Activated B cell treated with CpG ODN at 0.5 μM for 24 hours (primary cell): ENCODE data around the gene GRK1. TPM values are rescaled to one million over a fixed set of nuclear protein-coding genes. Genes with fewer than 3 reads are reported as not detected.

ENCODE experiments used
- ATAC-seq: fragments of 200-7000 bp; cut with Tn5 transposase; one replicate; pipeline ENCODE4 v1.10.0; 2021; ENCODE audit warnings: low read depth, mild to moderate bottlenecking, moderate library complexity
- CTCF ChIA-PET: fragments of 350-600 bp; sonication (Branson Sonifier 250); formaldehyde crosslinking; loops from one replicate; lab custom pipeline; 2021; ENCODE audit warnings: antibody characterized with exemption; lab: Charles Lee
- POLR2A ChIA-PET: fragments of 350-600 bp; sonication (Branson Sonifier 250); formaldehyde crosslinking; loops from one replicate; lab custom pipeline; 2021; ENCODE audit warnings: antibody characterized with exemption; lab: Charles Lee
- DNase-seq: peaks from one replicate; pipeline ENCODE4 v3.0.0; 2022
- H3K27ac Mint-ChIP-seq: one replicate; pipeline ENCODE4 v1.8.0; 2020; ENCODE audit warnings: mixed read lengths
- H3K27me3 Mint-ChIP-seq: one replicate; pipeline ENCODE4 v1.8.0; 2021; ENCODE audit warnings: mixed read lengths
- H3K36me3 Mint-ChIP-seq: one replicate; pipeline ENCODE4 v1.8.0; 2021; ENCODE audit warnings: low read depth, mixed read lengths
- H3K4me1 Mint-ChIP-seq: one replicate; pipeline ENCODE4 v1.8.0; 2021; ENCODE audit warnings: mixed read lengths
- H3K4me3 Mint-ChIP-seq: one replicate; pipeline ENCODE4 v1.8.0; 2020; ENCODE audit warnings: mild to moderate bottlenecking, mixed read lengths
- H3K9me3 Mint-ChIP-seq: one replicate; pipeline ENCODE4 v1.8.0; 2020; ENCODE audit warnings: mixed read lengths
- intact Hi-C: fragments of 100-400 bp; cut with micrococcal nuclease; formaldehyde crosslinking; loops from one replicate; pipeline ENCODE4 v1.15.1; 2024
- total RNA-seq: library from RNA; stranded (reverse); gene quantifications from 2 replicates; pipeline ENCODE4 v1.2.3, GENCODE V29; 2022
- TF ChIP-seq, protein P1 (sequence below): fragments of 200-600 bp; IDR thresholded peaks from one replicate; pipeline ENCODE4 v1.8.0; 2022; ENCODE audit warnings: antibody characterized with exemption, mild to moderate bottlenecking

The GRK1 gene
- total RNA-seq, 1 donor from 2014 or later = 0.07 TPM

DNA sequence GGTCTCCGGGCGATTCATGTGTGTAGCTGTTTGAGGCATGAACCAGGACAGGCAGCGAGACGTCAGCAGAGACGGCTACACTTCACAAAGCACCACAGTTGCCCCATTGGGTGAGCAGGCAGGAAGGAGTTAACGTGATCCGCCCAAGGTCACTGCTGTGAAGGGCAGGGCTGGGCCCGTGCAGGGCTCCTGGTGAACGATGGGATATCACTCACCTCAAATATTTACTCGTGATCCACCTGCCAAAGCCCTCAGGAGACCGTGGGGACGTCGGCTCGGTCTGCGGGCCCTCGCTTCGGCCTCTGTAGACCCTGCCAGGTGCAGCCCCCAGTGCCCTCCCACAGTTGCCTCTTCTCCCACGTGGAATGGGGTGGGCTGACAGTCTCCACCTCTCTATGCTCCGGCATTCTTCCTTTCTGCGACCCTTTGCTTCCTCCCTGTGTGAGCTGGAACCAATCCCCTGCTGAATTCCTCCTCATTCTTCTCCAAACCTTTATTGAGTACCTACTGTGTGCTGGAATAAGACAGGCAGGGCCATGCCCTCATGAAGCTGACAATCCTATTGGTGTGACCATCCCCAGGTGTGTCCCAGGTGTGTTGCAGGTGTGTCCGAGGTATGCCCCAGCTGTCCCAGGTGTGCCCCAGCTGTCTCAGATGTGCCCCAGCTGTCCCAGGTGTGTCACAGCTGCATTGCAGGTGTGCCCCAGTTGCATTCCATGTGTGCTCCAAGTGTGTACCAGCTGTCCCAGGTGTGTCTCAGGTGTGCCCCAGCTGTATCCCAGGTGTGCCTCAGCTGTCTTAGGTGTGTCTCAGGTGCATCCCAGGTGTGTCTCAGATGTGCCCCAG, 2.0 kb upstream of the GRK1 start:
- DNase-seq (peak; percentile 13), ATAC-seq (no peak)
- H3K4me3 Mint-ChIP-seq = no peak overlapping the region
- intact Hi-C loops = no loop called here
- no peaks in the 10 kb centered on the region for H3K4me1 Mint-ChIP-seq
- H3K27ac Mint-ChIP-seq = no peak overlapping the region
- peaks cover 3% of the 10 kb centered on the region for H3K27me3 Mint-ChIP-seq
- CTCF ChIA-PET = no interaction called here
- POLR2A ChIA-PET = interaction anchor here (0.8 kb wide), 1 partner anchor 14 kb away, joined by 5 read pairs; no protein-coding TSS in a partner anchor
- H3K36me3 Mint-ChIP-seq = no peaks in the 10 kb centered on the region
- H3K9me3 Mint-ChIP-seq = peaks cover 14% of the 10 kb centered on the region
- TF ChIP-seq, protein P1, sequence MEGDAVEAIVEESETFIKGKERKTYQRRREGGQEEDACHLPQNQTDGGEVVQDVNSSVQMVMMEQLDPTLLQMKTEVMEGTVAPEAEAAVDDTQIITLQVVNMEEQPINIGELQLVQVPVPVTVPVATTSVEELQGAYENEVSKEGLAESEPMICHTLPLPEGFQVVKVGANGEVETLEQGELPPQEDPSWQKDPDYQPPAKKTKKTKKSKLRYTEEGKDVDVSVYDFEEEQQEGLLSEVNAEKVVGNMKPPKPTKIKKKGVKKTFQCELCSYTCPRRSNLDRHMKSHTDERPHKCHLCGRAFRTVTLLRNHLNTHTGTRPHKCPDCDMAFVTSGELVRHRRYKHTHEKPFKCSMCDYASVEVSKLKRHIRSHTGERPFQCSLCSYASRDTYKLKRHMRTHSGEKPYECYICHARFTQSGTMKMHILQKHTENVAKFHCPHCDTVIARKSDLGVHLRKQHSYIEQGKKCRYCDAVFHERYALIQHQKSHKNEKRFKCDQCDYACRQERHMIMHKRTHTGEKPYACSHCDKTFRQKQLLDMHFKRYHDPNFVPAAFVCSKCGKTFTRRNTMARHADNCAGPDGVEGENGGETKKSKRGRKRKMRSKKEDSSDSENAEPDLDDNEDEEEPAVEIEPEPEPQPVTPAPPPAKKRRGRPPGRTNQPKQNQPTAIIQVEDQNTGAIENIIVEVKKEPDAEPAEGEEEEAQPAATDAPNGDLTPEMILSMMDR = no peak

DNA sequence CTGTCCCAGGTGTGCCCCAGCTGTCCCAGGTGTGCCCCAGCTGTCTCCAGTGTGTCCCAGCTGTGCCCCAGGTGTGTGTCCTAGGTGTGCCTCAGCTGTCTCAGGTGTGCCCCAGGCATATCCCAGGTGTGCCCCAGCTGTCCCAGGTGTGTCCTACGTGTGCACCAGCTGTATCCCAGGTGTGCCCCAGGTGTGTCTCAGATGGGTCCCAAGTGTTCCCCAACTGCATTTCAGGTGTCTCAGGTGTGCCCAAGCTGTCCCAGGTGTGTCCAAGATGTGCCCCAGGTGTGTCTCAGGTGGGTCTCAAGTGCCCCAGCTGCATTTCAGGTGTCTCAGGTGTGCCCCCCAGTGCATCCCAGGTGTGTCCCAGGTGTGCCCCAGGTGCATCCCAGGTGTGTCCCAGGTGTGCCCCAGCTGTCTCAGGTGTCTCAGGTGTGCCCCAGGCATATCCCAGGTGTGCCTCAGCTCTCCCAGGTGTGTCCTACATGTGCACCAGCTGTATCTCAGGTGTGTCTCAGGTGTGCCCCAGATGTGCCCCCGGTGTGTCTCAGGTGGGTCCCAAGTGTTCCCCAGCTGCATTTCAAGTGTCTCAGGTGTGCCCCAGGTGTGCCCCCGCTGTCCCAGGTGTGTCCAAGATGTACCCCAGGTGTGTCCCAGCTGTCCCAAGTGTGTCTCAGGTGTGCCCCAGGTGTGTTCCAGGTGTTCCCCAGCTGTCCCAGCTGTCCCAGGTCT, 1.3 kb upstream of the GRK1 start:
- no peak for ATAC-seq
- ChIA-PET POLR2A (interaction anchor here (0.8 kb wide), 1 partner anchor 14 kb away, joined by 5 read pairs; no protein-coding TSS in a partner anchor), CTCF (no interaction called here)
- intact Hi-C loops = no loop called here
- TF ChIP-seq, protein P1 = no peak
- H3K27ac Mint-ChIP-seq = no peak overlapping the region
- H3K36me3 Mint-ChIP-seq = no peaks in the 10 kb centered on the region
- H3K4me1 Mint-ChIP-seq = no peaks in the 10 kb centered on the region
- peak; percentile 11 for DNase-seq
- H3K4me3 Mint-ChIP-seq = no peak overlapping the region
- H3K9me3 Mint-ChIP-seq = peaks cover 12% of the 10 kb centered on the region
- H3K27me3 Mint-ChIP-seq = peaks cover 3% of the 10 kb centered on the region

GRCh38 chr13:113666329-113666670, 719 bp upstream of the GRK1 start:
- ChIA-PET CTCF (no interaction called here), POLR2A (no interaction called here)
- intact Hi-C loops = no loop called here
- Mint-ChIP-seq H3K4me1 (no peaks in the 10 kb centered on the region), H3K27ac (no peak overlapping the region), H3K4me3 (no peak overlapping the region), H3K36me3 (no peaks in the 10 kb centered on the region), H3K9me3 (peaks cover 7% of the 10 kb centered on the region), H3K27me3 (no peaks in the 10 kb centered on the region)
- TF ChIP-seq, protein P1 = no peak
- DNase-seq (peak; percentile 13), ATAC-seq (no peak)

GRCh38 chr13:113667771-113668490, 912 bp downstream of the GRK1 start:
- H3K4me3 Mint-ChIP-seq = no peak overlapping the region
- POLR2A ChIA-PET = no interaction called here
- intact Hi-C loops = no loop called here
- DNase-seq = peak; percentile 11
- no peak overlapping the region for H3K27ac Mint-ChIP-seq
- H3K27me3 Mint-ChIP-seq = no peaks in the 10 kb centered on the region
- H3K9me3 Mint-ChIP-seq = no peaks in the 10 kb centered on the region
- TF ChIP-seq, protein P1 = no peak
- no peak for ATAC-seq
- no peaks in the 10 kb centered on the region for H3K4me1 Mint-ChIP-seq
- CTCF ChIA-PET = no interaction called here
- H3K36me3 Mint-ChIP-seq = no peaks in the 10 kb centered on the region
